Diencephalon (tissue), 1 donor: ENCODE measurements around the gene UBE3D. TPM values are rescaled to one million over a fixed set of nuclear protein-coding genes. Genes with fewer than 3 reads are reported as not detected.

ENCODE experiments used
- small RNA-seq: library from RNA; depleted of rRNA; stranded (forward); fragments of <200 nt; gene quantifications from one replicate; pipeline ENCODE3, GENCODE V24; 2014
- total RNA-seq: library from RNA; depleted of rRNA; stranded (reverse); fragments of >200 nt; gene quantifications from one replicate; pipeline ENCODE4 v1.2.3, GENCODE V29; 2014

UBE3D gene
- 27.2 TPM for total RNA-seq

GRCh38 chr6:83065511-83066192 is at the start of gene UBE3D:
TSS of gene UBE3D (minus strand) at chr6:83065841. CDS start at chr6:83065718, 123 bp downstream.

GRCh38 chr6:83067448-83068439 is 2.1 kb upstream of the UBE3D start, which contains the start of gene DOP1A:
TSS of gene DOP1A (plus strand) at chr6:83067671. CDS start at chr6:83096978, 29,307 bp downstream.

Small RNAs within 50 kb of the gene (small RNA-seq; reads per million reads assigned to genes)
- gene LAP3P1: not detected

Other genes with a start within 250 kb of the UBE3D start
- 82.6 TPM for gene DOP1A, start 1.8 kb upstream of the UBE3D start, total RNA-seq
- 48.0 TPM for gene PGM3, start 127.4 kb upstream of the UBE3D start, total RNA-seq
- 10.8 TPM for gene RWDD2A, start 127.5 kb upstream of the UBE3D start, total RNA-seq